SK-N-SH treated with all-trans-retinoic acid at 6 μM for 48 hours (cell line): ENCODE results near the gene GPANK1.
A peak's percentile ranks its signal among the peaks of the same experiment; 100 is the strongest.

Source experiments
- ATAC-seq: fragments of 200-7000 bp; cut with Tn5 transposase; 3 replicates; pipeline ENCODE4 v1.9.1; 2020; ENCODE audit warnings: mild to moderate bottlenecking, moderate library complexity
- ARNTL ChIP-seq: fragments of 450-650 bp; formaldehyde crosslinking; IDR thresholded peaks from 2 replicates; pipeline ENCODE4 v1.5.0; 2020; ENCODE audit warnings: low read depth, mild to moderate bottlenecking, moderate library complexity, borderline replicate concordance
- BACH2 ChIP-seq: fragments of 250-450 bp; sonication (Bioruptor Pico); IDR thresholded peaks from 2 replicates; pipeline ENCODE4 v1.9.0; 2021; ENCODE audit warnings: mild to moderate bottlenecking, borderline replicate concordance
- CREB5 ChIP-seq: fragments of 250-450 bp; sonication (Bioruptor Pico); IDR thresholded peaks from 2 replicates; pipeline ENCODE4 v1.5.1; 2020; ENCODE audit warnings: low read depth, mild to moderate bottlenecking, moderate library complexity
- CSDC2 ChIP-seq: fragments of 250-450 bp; sonication (Bioruptor Pico); IDR thresholded peaks from 2 replicates; pipeline ENCODE4 v1.5.0; 2020; ENCODE audit warnings: mild to moderate bottlenecking, moderate library complexity
- CSRNP3 ChIP-seq: fragments of 250-450 bp; sonication (Bioruptor Pico); IDR thresholded peaks from 2 replicates; pipeline ENCODE4 v1.5.1; 2021; ENCODE audit warnings: mild to moderate bottlenecking, moderate library complexity
- ESRRG ChIP-seq: fragments of 250-450 bp; sonication (Bioruptor Pico); IDR thresholded peaks from 2 replicates; pipeline ENCODE4 v1.6.1; 2021; ENCODE audit warnings: mild to moderate bottlenecking
- GLIS3 ChIP-seq: fragments of 250-450 bp; sonication (Bioruptor Pico); IDR thresholded peaks from 2 replicates; pipeline ENCODE4 v1.5.0; 2020; ENCODE audit warnings: mild to moderate bottlenecking, moderate library complexity
- ISL1 ChIP-seq: fragments of 250-450 bp; sonication (Bioruptor Pico); IDR thresholded peaks from 2 replicates; pipeline ENCODE4 v2.1.2; 2022; ENCODE audit warnings: mild to moderate bottlenecking, moderate library complexity
- OSR1 ChIP-seq: fragments of 250-450 bp; sonication (Bioruptor Pico); IDR thresholded peaks from 2 replicates; pipeline ENCODE4 v1.8.0; 2022; ENCODE audit warnings: moderate library complexity, mild to moderate bottlenecking, inconsistent platforms
- PATZ1 ChIP-seq: fragments of 250-450 bp; sonication (Bioruptor Pico); IDR thresholded peaks from 2 replicates; pipeline ENCODE4 v1.8.0; 2020; ENCODE audit warnings: mild to moderate bottlenecking, moderate library complexity, borderline replicate concordance
- POU6F1 ChIP-seq: fragments of 250-450 bp; sonication (Bioruptor Pico); IDR thresholded peaks from 2 replicates; pipeline ENCODE4 v1.8.0; 2021; ENCODE audit warnings: low read depth, mild to moderate bottlenecking, moderate library complexity, borderline replicate concordance
- PPARA ChIP-seq: fragments of 250-450 bp; sonication (Bioruptor Pico); IDR thresholded peaks from 2 replicates; pipeline ENCODE4 v1.5.0; 2020; ENCODE audit warnings: mild to moderate bottlenecking, borderline replicate concordance
- RARB ChIP-seq: fragments of 250-450 bp; sonication (Bioruptor Pico); IDR thresholded peaks from 2 replicates; pipeline ENCODE4 v1.8.0; 2021; ENCODE audit warnings: mild to moderate bottlenecking, moderate library complexity
- SNAI2 ChIP-seq: fragments of 250-450 bp; sonication (Bioruptor Pico); IDR thresholded peaks from 2 replicates; pipeline ENCODE4 v1.5.0; 2020; ENCODE audit warnings: mild to moderate bottlenecking, moderate library complexity
- TCF4 ChIP-seq: fragments of 250-450 bp; sonication (Bioruptor Pico); IDR thresholded peaks from 2 replicates; pipeline ENCODE4 v1.8.0; 2021; ENCODE audit warnings: mild to moderate bottlenecking, moderate library complexity, borderline replicate concordance
- TOX ChIP-seq: fragments of 250-450 bp; sonication (Bioruptor Pico); IDR thresholded peaks from 2 replicates; pipeline ENCODE4 v1.8.0; 2021; ENCODE audit warnings: mild to moderate bottlenecking, moderate library complexity, borderline replicate concordance
- TSHZ2 ChIP-seq: fragments of 250-450 bp; sonication (Bioruptor Pico); IDR thresholded peaks from 2 replicates; pipeline ENCODE4 v1.5.0; 2020; ENCODE audit warnings: mild to moderate bottlenecking, moderate library complexity
- ZFP3 ChIP-seq: fragments of 250-450 bp; sonication (Bioruptor Pico); IDR thresholded peaks from 2 replicates; pipeline ENCODE4 v1.5.0; 2020; ENCODE audit warnings: mild to moderate bottlenecking, moderate library complexity
- ZFP30 ChIP-seq: fragments of 450-650 bp; formaldehyde crosslinking; IDR thresholded peaks from 2 replicates; pipeline ENCODE4 v1.5.0; 2022; ENCODE audit warnings: mild to moderate bottlenecking, moderate library complexity
- ZNF565 ChIP-seq: fragments of 450-650 bp; formaldehyde crosslinking; conservative IDR thresholded peaks from 2 replicates; pipeline ENCODE4 v1.5.0; 2020; ENCODE audit warnings: low read depth, mild to moderate bottlenecking, moderate library complexity
- ZNF70 ChIP-seq: fragments of 450-650 bp; formaldehyde crosslinking; IDR thresholded peaks from 2 replicates; pipeline ENCODE4 v1.5.0; 2020; ENCODE audit warnings: mild to moderate bottlenecking, moderate library complexity
- ZNF8 ChIP-seq: fragments of 450-650 bp; formaldehyde crosslinking; IDR thresholded peaks from 2 replicates; pipeline ENCODE4 v1.5.0; 2020; ENCODE audit warnings: mild to moderate bottlenecking, moderate library complexity

GPANK1 gene

GRCh38 chr6:31634969-31635575 is 29.7 kb downstream of the GPANK1 start:
- TF ChIP-seq BACH2: no peak
- TF ChIP-seq OSR1: no peak
- TF ChIP-seq PPARA: no peak
- no peak for TF ChIP-seq POU6F1 (CRISPR knock-in tag)
- TF ChIP-seq TSHZ2 (CRISPR knock-in tag): no peak
- TF ChIP-seq ISL1 (CRISPR knock-in tag): no peak
- no peak for TF ChIP-seq RARB
- TF ChIP-seq PATZ1 (CRISPR knock-in tag): no peak
- TF ChIP-seq CSRNP3 (CRISPR knock-in tag): no peak
- no peak for TF ChIP-seq ZNF8 (CRISPR knock-in tag)
- TF ChIP-seq TCF4 (CRISPR knock-in tag): no peak
- TF ChIP-seq TOX (CRISPR knock-in tag): no peak
- no peak for TF ChIP-seq ZNF70 (CRISPR knock-in tag)
- TF ChIP-seq CSDC2: no peak
- ATAC-seq: no peak; the same call in 2 of the 3 replicates

GRCh38 chr6:31634131-31634530 is 30.7 kb downstream of the GPANK1 start:
- ATAC-seq: peak; percentile 2; the same call in 1 of the 3 replicates
- TF ChIP-seq ISL1 (CRISPR knock-in tag): no peak
- no peak for TF ChIP-seq ZNF8 (CRISPR knock-in tag)
- TF ChIP-seq TOX (CRISPR knock-in tag): no peak
- no peak for TF ChIP-seq ARNTL (CRISPR knock-in tag)
- no peak for TF ChIP-seq RARB
- no peak for TF ChIP-seq ZNF565 (CRISPR knock-in tag)
- no peak for TF ChIP-seq ZNF70 (CRISPR knock-in tag)
- no peak for TF ChIP-seq TCF4 (CRISPR knock-in tag)
- TF ChIP-seq BACH2: no peak
- no peak for TF ChIP-seq ZFP30 (CRISPR knock-in tag)
- no peak for TF ChIP-seq ESRRG (CRISPR knock-in tag)
- TF ChIP-seq GLIS3 (CRISPR knock-in tag): no peak
- no peak for TF ChIP-seq CREB5 (CRISPR knock-in tag)
- no peak for TF ChIP-seq ZFP3
- no peak for TF ChIP-seq POU6F1 (CRISPR knock-in tag)
- TF ChIP-seq PATZ1 (CRISPR knock-in tag): no peak
- no peak for TF ChIP-seq SNAI2 (CRISPR knock-in tag)
- TF ChIP-seq CSDC2: no peak
- no peak for TF ChIP-seq TSHZ2 (CRISPR knock-in tag)
